T-cell (primary cell): ENCODE measurements around the gene SRGAP1. TPM values are rescaled to one million over a fixed set of nuclear protein-coding genes. Genes with fewer than 3 reads are reported as not detected.
"Not testable (repeated sequence)": the region's sequence is repeated elsewhere in the genome, so short reads cannot be mapped to it uniquely, and the experiment has no call there.

Source experiments
- ATAC-seq, 4 experiments: fragments of 200-7000 bp in 3 of 4; fragments of 150-1000 bp in 1 of 4; cut with Tn5 transposase; replicated peaks in 1 of 4; 1 replicate in 3 of 4; 2 replicates in 1 of 4; pipeline ENCODE4 v1.10.0; 2021; ENCODE audit warnings: moderate library complexity in 3 of 4, mild to moderate bottlenecking in 2 of 4, moderate number of reproducible peaks in 1 of 4
- CTCF ChIA-PET, 2 donors: fragments of 300-600 bp; sonication (Branson Sonifier 250); formaldehyde crosslinking; loops; one replicate each; lab custom pipeline; 2022; ENCODE audit warnings: antibody characterized with exemption in 2 of 2; lab: Charles Lee
- POLR2A ChIA-PET, 2 donors: fragments of 300-600 bp; sonication (Branson Sonifier 250); formaldehyde crosslinking; loops; one replicate each; lab custom pipeline; 2022; ENCODE audit warnings: antibody characterized with exemption in 2 of 2; lab: Charles Lee
- DNase-seq, 35 experiments: peaks; one replicate each; pipeline versions ENCODE4 v3.0.0 to v3.0.0-alpha.2; 2013 to 2023
- H3K27ac ChIP-seq: one replicate; pipeline ENCODE4 v1.5.1; 2013; ENCODE audit warnings: low read length
- H3K27me3 ChIP-seq, 2 experiments: replicated peaks in 1 of 2; 1 replicate in 1 of 2; 2 replicates in 1 of 2; pipeline versions ENCODE4 v1.6.1 to v1.7.0; 2013; ENCODE audit warnings: low read length in 1 of 2, mixed read lengths in 1 of 2; ENCODE audit not compliant: control insufficient read depth in 2 of 2, insufficient read depth in 2 of 2; ENCODE audit errors: extremely low read depth in 1 of 2
- H3K36me3 ChIP-seq, 2 donors: 1 replicate in 1 of 2; 2 replicates in 1 of 2; pipeline versions ENCODE4 v1.6.1 to v1.7.0; 2013; ENCODE audit warnings: low read length in 1 of 2; ENCODE audit not compliant: control insufficient read depth in 2 of 2, insufficient read depth in 1 of 2; ENCODE audit errors: extremely low read depth in 1 of 2
- H3K4me1 ChIP-seq, 2 experiments: 1 replicate in 1 of 2; 2 replicates in 1 of 2; pipeline versions ENCODE4 v1.6.1 to v1.7.0; 2013; ENCODE audit warnings: low read length in 2 of 2, mixed read lengths in 1 of 2; ENCODE audit not compliant: insufficient read depth in 2 of 2, control insufficient read depth in 1 of 2; ENCODE audit errors: extremely low read depth in 1 of 2
- H3K4me3 ChIP-seq, 2 donors: 1 replicate in 1 of 2; 2 replicates in 1 of 2; pipeline versions ENCODE4 v1.5.1 to v1.7.0; 2013; ENCODE audit warnings: mild to moderate bottlenecking in 2 of 2, low read length in 1 of 2, moderate library complexity in 1 of 2; ENCODE audit not compliant: control insufficient read depth in 1 of 2; ENCODE audit errors: extremely low read depth in 1 of 2
- H3K9me3 ChIP-seq: 2 replicates; pipeline ENCODE4 v1.7.0; 2013
- H3K27ac Mint-ChIP-seq, 2 donors: one replicate each; pipeline ENCODE4 v1.8.0; 2020 to 2021; ENCODE audit warnings: mild to moderate bottlenecking in 2 of 2, mixed read lengths in 2 of 2
- H3K27me3 Mint-ChIP-seq, 2 donors: one replicate each; pipeline ENCODE4 v1.8.0; 2021 to 2022; ENCODE audit warnings: mixed read lengths in 2 of 2
- H3K36me3 Mint-ChIP-seq: one replicate; pipeline ENCODE4 v1.8.0; 2021; ENCODE audit warnings: mixed read lengths
- H3K4me1 Mint-ChIP-seq, 3 donors: one replicate each; pipeline ENCODE4 v1.8.0; 2020 to 2022; ENCODE audit warnings: mixed read lengths in 3 of 3, mild to moderate bottlenecking in 1 of 3
- H3K4me3 Mint-ChIP-seq, 3 donors: one replicate each; pipeline ENCODE4 v1.8.0; 2020 to 2022; ENCODE audit warnings: mild to moderate bottlenecking in 3 of 3, mixed read lengths in 3 of 3, moderate library complexity in 3 of 3
- H3K9me3 Mint-ChIP-seq, 3 donors: one replicate each; pipeline ENCODE4 v1.8.0; 2020 to 2022; ENCODE audit warnings: mixed read lengths in 3 of 3
- WGBS: methylation state at CpG from one replicate; pipeline ENCODE4 v1.1.5; 2013; ENCODE audit warnings: missing lambda C conversion rate; ENCODE audit not compliant: insufficient coverage; 5-methylcytosine and 5-hydroxymethylcytosine counted together
- total RNA-seq, 35 experiments: library from RNA in 6 of 35; stranded (reverse) in 6 of 35; fragments of 120-200 nt in 1 of 35; gene quantifications; one replicate each; pipeline versions ENCODE4 v1.2.1 to v1.2.4 and lab custom pipeline; 2013 to 2026

The SRGAP1 gene
- total RNA-seq, 5 donors from 2014 or later (not counting 1 experiment from before 2014, with no cell fraction given): 0.07 to 0.38 (median 0.17) TPM; not detected in 1

GRCh38 chr12:64194333-64195149 lies 350.0 kb downstream of the SRGAP1 start:
- Histone ChIP-seq H3K36me3 (peaks cover 0 to 14% of the 10 kb centered on the region in 2 donors), H3K4me1 (no peaks in the 10 kb centered on the region), H3K27ac (no peak overlapping the region), H3K9me3 (no peaks in the 10 kb centered on the region), H3K4me3 (no peak overlapping the region), H3K27me3 (no peaks in the 10 kb centered on the region)
- no peaks in the 10 kb centered on the region for H3K9me3 Mint-ChIP-seq
- no peak overlapping the region for H3K4me3 Mint-ChIP-seq
- DNase-seq (no peak), ATAC-seq (no peak)
- no peak overlapping the region for H3K27ac Mint-ChIP-seq
- peaks cover 37% of the 10 kb centered on the region for H3K36me3 Mint-ChIP-seq
- ChIA-PET POLR2A (no interaction called here), CTCF (no interaction called here)
- H3K4me1 Mint-ChIP-seq: peaks cover 0 to 5% (median 5%) of the 10 kb centered on the region in 3 donors
- 86% methylated on average over 6 of the region's 7 CpGs for WGBS
- no peaks in the 10 kb centered on the region for H3K27me3 Mint-ChIP-seq

- H3K4me1 ChIP-seq, H3K9me3 ChIP-seq, H3K4me1 Mint-ChIP-seq, H3K27me3 Mint-ChIP-seq, DNase-seq, CTCF ChIA-PET, ATAC-seq, H3K4me3 ChIP-seq, H3K27ac ChIP-seq, H3K4me3 Mint-ChIP-seq, POLR2A ChIA-PET, H3K27me3 ChIP-seq, H3K9me3 Mint-ChIP-seq, H3K27ac Mint-ChIP-seq: not testable (repeated sequence)
- H3K36me3 Mint-ChIP-seq: peaks cover 33% of the 10 kb centered on the region
- WGBS: no CpG with 5 or more reads among the region's 15 CpGs
- peaks cover 0 to 14% of the 10 kb centered on the region in 2 donors for H3K36me3 ChIP-seq
These were observed 351.3 kb downstream of the SRGAP1 start for GRCh38 chr12:64195841-64196240.

GRCh38 chr12:64203036-64203435 lies 358.5 kb downstream of the SRGAP1 start:
- Mint-ChIP-seq H3K36me3 (peaks cover 44% of the 10 kb centered on the region), H3K4me3 (no peak overlapping the region)
- POLR2A ChIA-PET: no interaction called here

GRCh38 chr12:64203775-64204174 lies 359.3 kb downstream of the SRGAP1 start:
- Mint-ChIP-seq H3K27me3 (no peaks in the 10 kb centered on the region), H3K4me1 (peaks cover 0 to 6% (median 0%) of the 10 kb centered on the region in 3 donors), H3K27ac (no peak overlapping the region), H3K36me3 (peaks cover 48% of the 10 kb centered on the region), H3K9me3 (peaks cover 0 to 2% (median 0%) of the 10 kb centered on the region in 3 donors), H3K4me3 (no peak overlapping the region)
- ChIA-PET CTCF (no interaction called here), POLR2A (no interaction called here)
- H3K36me3 ChIP-seq: peaks cover 0 to 19% of the 10 kb centered on the region in 2 donors
- ATAC-seq (no peak), DNase-seq (no peak)
- 69% methylated on average over 3 of the region's 7 CpGs for WGBS
- no peak overlapping the region for H3K27ac ChIP-seq
- H3K27me3 ChIP-seq: no peaks in the 10 kb centered on the region
- H3K9me3 ChIP-seq: no peaks in the 10 kb centered on the region
- H3K4me3 ChIP-seq: no peak overlapping the region
- H3K4me1 ChIP-seq: no peaks in the 10 kb centered on the region

More at GRCh38 chr12:64203036-64203435, 358.5 kb downstream of the SRGAP1 start:
- DNase-seq (no peak), ATAC-seq (no peak)
- H3K9me3 Mint-ChIP-seq: peaks cover 0 to 2% (median 0%) of the 10 kb centered on the region in 3 donors
- no peak overlapping the region for H3K27ac Mint-ChIP-seq
- CTCF ChIA-PET: no interaction called here
- no peak overlapping the region for H3K4me3 ChIP-seq
- H3K4me1 ChIP-seq: no peaks in the 10 kb centered on the region
- no CpG with 5 or more reads among the region's 5 CpGs for WGBS
- H3K9me3 ChIP-seq: no peaks in the 10 kb centered on the region
- no peaks in the 10 kb centered on the region for H3K27me3 ChIP-seq
- H3K27me3 Mint-ChIP-seq: no peaks in the 10 kb centered on the region
- peaks cover 0 to 6% (median 0%) of the 10 kb centered on the region in 3 donors for H3K4me1 Mint-ChIP-seq
- H3K27ac ChIP-seq: no peak overlapping the region
- H3K36me3 ChIP-seq: peaks cover 0 to 19% of the 10 kb centered on the region in 2 donors

GRCh38 chr12:64205542-64205941 lies 361.0 kb downstream of the SRGAP1 start:
- no peaks in the 10 kb centered on the region for H3K27me3 Mint-ChIP-seq
- H3K27ac ChIP-seq: no peak overlapping the region
- H3K9me3 Mint-ChIP-seq: peaks cover 0 to 2% (median 0%) of the 10 kb centered on the region in 3 donors
- ChIA-PET CTCF (no interaction called here), POLR2A (interaction anchor here in 1 of 2 donors (0.9 kb wide), 1 partner anchor 14 kb away, joined by 3 read pairs; no protein-coding TSS in a partner anchor)
- H3K36me3 ChIP-seq: peaks cover 0 to 28% of the 10 kb centered on the region in 2 donors
- H3K4me1 ChIP-seq: no peaks in the 10 kb centered on the region
- H3K9me3 ChIP-seq: no peaks in the 10 kb centered on the region
- no peak overlapping the region for H3K27ac Mint-ChIP-seq
- peaks cover 0 to 6% (median 0%) of the 10 kb centered on the region in 3 donors for H3K4me1 Mint-ChIP-seq
- peaks cover 58% of the 10 kb centered on the region for H3K36me3 Mint-ChIP-seq
- H3K4me3 ChIP-seq: no peak overlapping the region
- no peak for DNase-seq
- no CpG with 5 or more reads among the region's 2 CpGs for WGBS
- H3K27me3 ChIP-seq: no peaks in the 10 kb centered on the region
- ATAC-seq: no peak
- H3K4me3 Mint-ChIP-seq: no peak overlapping the region

- WGBS: 91% methylated on average over 1 of the region's 2 CpGs
- CTCF ChIA-PET: interaction anchor here (0.5 to 0.7 kb wide), 3 partner anchors 23 to 516 kb away, joined by 4 to 7 read pairs (median 4); no protein-coding TSS in a partner anchor
- ATAC-seq (no peak), DNase-seq (no peak)
- Histone ChIP-seq H3K27ac (no peak overlapping the region), H3K9me3 (no peaks in the 10 kb centered on the region), H3K4me1 (no peaks in the 10 kb centered on the region), H3K36me3 (peaks cover 0 to 34% of the 10 kb centered on the region in 2 donors), H3K4me3 (no peak overlapping the region), H3K27me3 (no peaks in the 10 kb centered on the region)
- POLR2A ChIA-PET: interaction anchor here in 1 of 2 donors (0.7 kb wide), 1 partner anchor 26 kb away, joined by 7 read pairs; no protein-coding TSS in a partner anchor
- Mint-ChIP-seq H3K4me1 (peaks cover 0 to 6% (median 0%) of the 10 kb centered on the region in 3 donors), H3K36me3 (peaks cover 63% of the 10 kb centered on the region), H3K27me3 (no peaks in the 10 kb centered on the region), H3K27ac (no peak overlapping the region), H3K9me3 (peaks cover 0 to 2% (median 0%) of the 10 kb centered on the region in 3 donors), H3K4me3 (no peak overlapping the region)
These were observed 363.0 kb downstream of the SRGAP1 start for GRCh38 chr12:64207453-64207852.
